ENCODE measurements around the gene HSPBP1. TPM values are rescaled to one million over a fixed set of nuclear protein-coding genes. Genes with fewer than 3 reads are reported as not detected.
A peak's percentile ranks its signal among the peaks of the same experiment; 100 is the strongest.
"Not testable (repeated sequence)": the region's sequence is repeated elsewhere in the genome, so short reads cannot be mapped to it uniquely, and the experiment has no call there.

HSPBP1 gene
- polyA plus RNA-seq, 3 donors, result 23.1 to 29.3 (median 25.7) TPM

DNA sequence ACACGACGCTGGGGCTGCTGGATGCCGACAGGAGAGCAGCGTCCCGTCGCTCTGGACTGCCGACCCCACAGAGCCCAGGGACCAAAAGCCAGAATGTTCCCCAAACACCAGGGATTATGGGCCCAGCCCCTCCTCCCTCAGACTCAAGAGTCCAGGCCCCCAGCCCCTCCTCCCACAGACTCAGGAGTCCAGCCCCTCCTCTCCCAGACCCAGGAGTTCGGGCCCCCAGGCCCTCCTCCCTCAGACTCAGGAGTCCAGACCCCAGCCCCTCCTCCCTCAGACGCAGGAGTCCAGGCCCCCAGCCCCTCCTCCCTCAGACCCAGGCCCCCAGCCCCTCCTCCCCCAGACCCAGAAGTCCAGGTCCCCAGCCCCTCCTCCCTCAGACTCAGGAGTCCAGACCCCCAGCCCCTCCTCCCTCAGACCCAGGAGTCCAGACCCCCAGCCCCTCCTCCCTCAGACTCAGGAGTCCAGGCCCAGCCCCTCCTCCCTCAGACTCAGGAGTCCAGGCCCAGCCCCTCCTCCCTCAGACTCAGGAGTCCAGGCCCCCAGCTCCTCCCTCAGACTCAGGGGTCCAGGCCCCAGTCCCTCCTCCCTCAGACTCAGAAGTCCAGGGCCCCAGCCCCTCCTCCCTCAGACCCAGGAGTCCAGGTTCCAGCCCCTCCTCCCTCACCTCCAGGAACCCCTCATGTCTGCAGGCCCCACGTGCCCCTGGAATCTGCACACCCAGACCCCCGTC lies 55.1 kb downstream of the HSPBP1 start:
- DNase-seq (ENCODE audit: low read depth in 3 of 3, low spot score in 2 of 3), result not testable (repeated sequence)

GRCh38 chr19:55224038-55224665 lies 55.8 kb downstream of the HSPBP1 start:
- DNase-seq (ENCODE audit: low read depth in 3 of 3, low spot score in 2 of 3), result no peak

- DNase-seq (ENCODE audit: low read depth in 3 of 3, low spot score in 2 of 3), result no peak
These were observed 56.4 kb downstream of the HSPBP1 start for GRCh38 chr19:55223291-55224037.

- DNase-seq (ENCODE audit: low read depth in 3 of 3, low spot score in 2 of 3), result no peak
These were observed 59.4 kb downstream of the HSPBP1 start for GRCh38 chr19:55220525-55220924.

- DNase-seq (ENCODE audit: low read depth in 3 of 3, low spot score in 2 of 3), result peak; percentile 25 to 73 (median 57)
These were observed 63.3 kb downstream of the HSPBP1 start for GRCh38 chr19:55216461-55217198.

GRCh38 chr19:55213547-55213946 lies 66.4 kb downstream of the HSPBP1 start:
- DNase-seq (ENCODE audit: low read depth in 3 of 3, low spot score in 2 of 3), result no peak

DNA sequence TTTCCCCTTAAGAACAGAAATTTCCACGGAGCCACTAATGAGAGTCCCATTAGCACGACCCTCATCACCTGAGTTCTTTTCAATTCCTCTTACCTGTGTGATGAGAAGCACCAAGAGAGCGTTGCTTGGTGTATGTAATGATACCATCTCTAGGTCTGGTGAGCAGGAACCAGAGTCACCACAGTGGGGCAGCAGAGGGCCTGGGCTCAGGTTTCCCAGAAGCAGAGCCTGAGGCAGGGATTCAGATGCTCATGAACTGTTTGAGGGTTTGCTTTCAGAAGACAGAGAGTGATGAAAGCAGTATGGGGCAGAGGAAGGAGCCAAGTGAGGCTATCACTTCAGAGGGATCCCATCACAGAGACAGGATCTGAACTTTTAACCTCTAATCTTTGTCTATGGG lies 67.5 kb downstream of the HSPBP1 start:
- DNase-seq (ENCODE audit: low read depth in 3 of 3, low spot score in 2 of 3), result no peak

Other genes starting within 250 kb of the HSPBP1 start
- 1 to 10 TPM in 1 of 3 donors, under 1 TPM in 2; 0.31 to 1.1 (median 0.39) TPM for gene GP6, start 241.8 kb downstream of the HSPBP1 start, polyA plus RNA-seq (ENCODE audit: insufficient read length in 3 of 3)
- 10 to 100 TPM; 16.9 to 21.0 (median 17.0) TPM for gene RDH13, start 217.0 kb downstream of the HSPBP1 start, polyA plus RNA-seq (ENCODE audit: insufficient read length in 3 of 3)
- 10 to 100 TPM; 40.0 to 48.6 (median 47.5) TPM for gene EPS8L1, start 204.2 kb downstream of the HSPBP1 start, polyA plus RNA-seq (ENCODE audit: insufficient read length in 3 of 3)
- gene PPP1R12C, start 162.5 kb downstream of the HSPBP1 start, polyA plus RNA-seq (ENCODE audit: insufficient read length in 3 of 3), result 10 to 100 TPM; 60.0 to 64.3 (median 64.1) TPM
- gene TNNT1, start 130.9 kb downstream of the HSPBP1 start, polyA plus RNA-seq (ENCODE audit: insufficient read length in 3 of 3), result 1 to 10 TPM; 2.1 to 7.7 (median 3.9) TPM
- 1 to 10 TPM; 2.9 to 4.9 (median 4.8) TPM for gene TNNI3, start 122.4 kb downstream of the HSPBP1 start, polyA plus RNA-seq (ENCODE audit: insufficient read length in 3 of 3)
- gene DNAAF3, start 113.5 kb downstream of the HSPBP1 start, polyA plus RNA-seq (ENCODE audit: insufficient read length in 3 of 3), result 1 to 10 TPM; 5.4 to 7.9 (median 6.9) TPM
- under 1 TPM; 0.18 to 0.60 (median 0.41) TPM for gene SYT5, start 99.8 kb downstream of the HSPBP1 start, polyA plus RNA-seq (ENCODE audit: insufficient read length in 3 of 3)
- gene PTPRH, start 70.6 kb downstream of the HSPBP1 start, polyA plus RNA-seq (ENCODE audit: insufficient read length in 3 of 3), result under 1 TPM; 0.04 to 0.07 (median 0.07) TPM
- gene TMEM86B, start 51.3 kb downstream of the HSPBP1 start, polyA plus RNA-seq (ENCODE audit: insufficient read length in 3 of 3), result 1 to 10 TPM; 1.7 to 2.4 (median 2.2) TPM
- gene PPP6R1, start 21.1 kb downstream of the HSPBP1 start, polyA plus RNA-seq (ENCODE audit: insufficient read length in 3 of 3), result 10 to 100 TPM; 37.4 to 49.3 (median 39.1) TPM
- 10 to 100 TPM; 11.5 to 13.1 (median 11.8) TPM for gene BRSK1, start 3.9 kb upstream of the HSPBP1 start, polyA plus RNA-seq (ENCODE audit: insufficient read length in 3 of 3)
- 1 to 10 TPM in 2 of 3 donors, under 1 TPM in 1; 0.83 to 1.6 (median 1.1) TPM for gene TMEM150B, start 45.2 kb upstream of the HSPBP1 start, polyA plus RNA-seq (ENCODE audit: insufficient read length in 3 of 3)
- 10 to 100 TPM; 12.1 to 13.9 (median 13.4) TPM for gene KMT5C, start 59.8 kb upstream of the HSPBP1 start, polyA plus RNA-seq (ENCODE audit: insufficient read length in 3 of 3)
- gene COX6B2, start 74.6 kb upstream of the HSPBP1 start, polyA plus RNA-seq (ENCODE audit: insufficient read length in 3 of 3), result under 1 TPM; 0.31 to 0.97 (median 0.54) TPM
- under 1 TPM in 1 of 3 donors, not detected in 2; 0.06 TPM for gene GARIN5B, start 83.2 kb upstream of the HSPBP1 start, polyA plus RNA-seq (ENCODE audit: insufficient read length in 3 of 3)
- gene IL11, start 90.4 kb upstream of the HSPBP1 start, polyA plus RNA-seq (ENCODE audit: insufficient read length in 3 of 3), result 1 to 10 TPM in 1 of 3 donors, under 1 TPM in 2; 0.69 to 1.0 (median 0.90) TPM
- under 1 TPM in 2 of 3 donors, not detected in 1; 0.23 to 0.36 TPM for gene TMEM190, start 96.7 kb upstream of the HSPBP1 start, polyA plus RNA-seq (ENCODE audit: insufficient read length in 3 of 3)
- under 1 TPM; 0.15 to 0.42 (median 0.32) TPM for gene TMEM238, start 104.2 kb upstream of the HSPBP1 start, polyA plus RNA-seq (ENCODE audit: insufficient read length in 3 of 3)
- 100 to 1,000 TPM; 731 to 916 (median 764) TPM for gene RPL28, start 105.8 kb upstream of the HSPBP1 start, polyA plus RNA-seq (ENCODE audit: insufficient read length in 3 of 3)
- gene UBE2S, start 127.7 kb upstream of the HSPBP1 start, polyA plus RNA-seq (ENCODE audit: insufficient read length in 3 of 3), result 10 to 100 TPM; 38.8 to 53.3 (median 46.7) TPM
- gene SHISA7, start 163.2 kb upstream of the HSPBP1 start, polyA plus RNA-seq (ENCODE audit: insufficient read length in 3 of 3), result under 1 TPM; 0.11 to 0.19 (median 0.13) TPM
- gene ISOC2, start 181.5 kb upstream of the HSPBP1 start, polyA plus RNA-seq (ENCODE audit: insufficient read length in 3 of 3), result 10 to 100 TPM; 28.7 to 38.3 (median 31.9) TPM
- not detected for gene C19orf85, start 184.6 kb upstream of the HSPBP1 start, polyA plus RNA-seq (ENCODE audit: insufficient read length in 3 of 3)
- gene ZNF628, start 196.5 kb upstream of the HSPBP1 start, polyA plus RNA-seq (ENCODE audit: insufficient read length in 3 of 3), result 1 to 10 TPM; 2.0 to 3.0 (median 3.0) TPM
- 10 to 100 TPM; 44.7 to 51.7 (median 45.9) TPM for gene NAT14, start 205.1 kb upstream of the HSPBP1 start, polyA plus RNA-seq (ENCODE audit: insufficient read length in 3 of 3)
- 1 to 10 TPM; 1.1 to 1.6 (median 1.2) TPM for gene SSC5D, start 208.3 kb upstream of the HSPBP1 start, polyA plus RNA-seq (ENCODE audit: insufficient read length in 3 of 3)